Heart right ventricle (tissue), 16 donors: ENCODE data around the gene MRPL21. TPM values are rescaled to one million over a fixed set of nuclear protein-coding genes. Genes with fewer than 3 reads are reported as not detected.

Experiments
- ATAC-seq, 8 donors: fragments of 200-7000 bp; cut with Tn5 transposase; one replicate each; pipeline ENCODE4 v1.9.1; 2020; ENCODE audit warnings: mild to moderate bottlenecking in 8 of 8, moderate library complexity in 8 of 8, moderate number of reproducible peaks in 1 of 8
- DNase-seq, 2 donors: peaks; one replicate each; pipeline ENCODE4 v3.0.0-alpha.2; 2020
- H3K27ac ChIP-seq, 10 donors: fragments of 200-600 bp; sonication (generic) in 2 of 10; one replicate each; pipeline versions ENCODE4 v1.5.0 to v1.8.0; 2020 to 2022; ENCODE audit warnings: mild to moderate bottlenecking in 3 of 10
- H3K27me3 ChIP-seq, 7 donors: fragments of 200-600 bp; one replicate each; pipeline ENCODE4 v1.8.0; 2021 to 2022; ENCODE audit warnings: mild to moderate bottlenecking in 2 of 7
- H3K36me3 ChIP-seq, 9 donors: fragments of 200-600 bp; sonication (generic) in 1 of 9; one replicate each; pipeline versions ENCODE4 v1.5.0 to v1.8.0; 2020 to 2022; ENCODE audit warnings: mild to moderate bottlenecking in 2 of 9
- H3K4me1 ChIP-seq, 9 donors: fragments of 200-600 bp; sonication (generic) in 1 of 9; one replicate each; pipeline versions ENCODE4 v1.5.0 to v1.8.0; 2020 to 2022; ENCODE audit warnings: mild to moderate bottlenecking in 4 of 9
- H3K4me3 ChIP-seq, 10 donors: fragments of 200-600 bp; sonication (generic) in 2 of 10; one replicate each; pipeline versions ENCODE4 v1.5.0 to v1.8.0; 2020 to 2022; ENCODE audit warnings: mild to moderate bottlenecking in 7 of 10, moderate library complexity in 2 of 10
- H3K9me3 ChIP-seq, 11 donors: fragments of 200-600 bp in 10 of 11; sonication (generic) in 2 of 11; one replicate each; pipeline versions ENCODE4 v1.5.0 to v1.8.0; 2013 to 2022; ENCODE audit warnings: mild to moderate bottlenecking in 2 of 11, control low read depth in 1 of 11, moderate library complexity in 1 of 11
- WGBS, 2 donors: extraction: QIAGEN DNeasy Blood & Tissue Kit; methylation state at CpG; one replicate each; pipeline ENCODE4 v1.1.7; 2013; ENCODE audit warnings: inconsistent platforms in 1 of 2; 5-methylcytosine and 5-hydroxymethylcytosine counted together
- intact Hi-C, 10 donors: fragments of 100-400 bp; cut with DNase I; formaldehyde crosslinking; loops; one replicate each; pipeline versions ENCODE4 v1.11.1 to v1.14.2; 2022
- polyA plus RNA-seq, 2 donors: library from polyadenylated mRNA; stranded (reverse); fragments of 200-250 nt; gene quantifications; one replicate each; pipeline ENCODE4 v1.2.3, GENCODE V29; 2013
- total RNA-seq, 10 donors: library from RNA; stranded (reverse); fragmentation: NEBNext Ultra II Directional in 3 of 10; extraction: Animal tissue kit (Norgen Biotek cat#: 25700) in 3 of 10; gene quantifications; one replicate each; pipeline versions ENCODE4 v1.2.1 to v1.2.4, GENCODE V29; 2021 to 2023
- TF ChIP-seq, protein P1 (sequence below), 9 donors: fragments of 200-600 bp; sonication (generic) in 2 of 9; IDR thresholded peaks; one replicate each; pipeline versions ENCODE4 v1.5.0 to v1.8.0; 2021 to 2022; ENCODE audit warnings: antibody characterized with exemption in 9 of 9, mild to moderate bottlenecking in 5 of 9, moderate library complexity in 1 of 9
- donor health status: Arrhythmogenic right ventricular cardiomyopathy.
- donor health status: ischemic (EF 13 %, LVEDD 7.1; RV severe dilation, severe dysfunction).
- donor health status: healthy with polysubstance abuse.
- donor health status: DM: no; HTN: yes; CAD: no.
- donor health status: DM: no; HTN: no; CAD: no.
- donor health status: ischemic (EF 25% LVEDD 6.9; RV normal size, moderate dysfunction).
- donor health status: ischemic (EF 25% LVEDD 5.7; RV mildly dilated, moderate dysfunction).
- donor health status: healthy.
- donor health status: DM: yes; HTN: yes; CAD: no.
- donor health status: Ischemic cardiomyopathy.
- donor health status: ischemic (EF 35%, LVEDD 5.7; RV mildly dilated, moderate dysfunction).
- donor health status: nonischemic (EF 11% LVEDD 7.7; RV severe dilation, severe dysfunction).
- donor health status: DM: yes; HTN: yes; CAD: no.
- donor health status: PGD.
- donor health status: ischemic (EF 29% LVEDD 5.4; RV normal size, mild dysfunction).
- donor health status: nonischemic (EF 23%, LVEDD 6.1; RV moderate dilation, normal function).

Gene MRPL21
- total and polyA plus RNA-seq, 12 donors, result 63.2 to 186 (median 106) TPM

GRCh38 chr11:68936676-68937620 lies 33.3 kb upstream of the MRPL21 start:
- DNase-seq, result no peak
- no peak for ATAC-seq
- no peaks in the 10 kb centered on the region for H3K27me3 ChIP-seq
- H3K27ac ChIP-seq, result no peak overlapping the region
- intact Hi-C loops, result loop anchor here in 2 of 10 donors (10.0 kb wide), 1 partner anchor 148 kb away; no protein-coding TSS in a partner anchor
- no peak overlapping the region for H3K4me3 ChIP-seq
- TF ChIP-seq, protein P1, sequence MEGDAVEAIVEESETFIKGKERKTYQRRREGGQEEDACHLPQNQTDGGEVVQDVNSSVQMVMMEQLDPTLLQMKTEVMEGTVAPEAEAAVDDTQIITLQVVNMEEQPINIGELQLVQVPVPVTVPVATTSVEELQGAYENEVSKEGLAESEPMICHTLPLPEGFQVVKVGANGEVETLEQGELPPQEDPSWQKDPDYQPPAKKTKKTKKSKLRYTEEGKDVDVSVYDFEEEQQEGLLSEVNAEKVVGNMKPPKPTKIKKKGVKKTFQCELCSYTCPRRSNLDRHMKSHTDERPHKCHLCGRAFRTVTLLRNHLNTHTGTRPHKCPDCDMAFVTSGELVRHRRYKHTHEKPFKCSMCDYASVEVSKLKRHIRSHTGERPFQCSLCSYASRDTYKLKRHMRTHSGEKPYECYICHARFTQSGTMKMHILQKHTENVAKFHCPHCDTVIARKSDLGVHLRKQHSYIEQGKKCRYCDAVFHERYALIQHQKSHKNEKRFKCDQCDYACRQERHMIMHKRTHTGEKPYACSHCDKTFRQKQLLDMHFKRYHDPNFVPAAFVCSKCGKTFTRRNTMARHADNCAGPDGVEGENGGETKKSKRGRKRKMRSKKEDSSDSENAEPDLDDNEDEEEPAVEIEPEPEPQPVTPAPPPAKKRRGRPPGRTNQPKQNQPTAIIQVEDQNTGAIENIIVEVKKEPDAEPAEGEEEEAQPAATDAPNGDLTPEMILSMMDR (IDR thresholded peaks at IDR 0.05), result no peak
- no peaks in the 10 kb centered on the region for H3K9me3 ChIP-seq
- H3K4me1 ChIP-seq, result no peaks in the 10 kb centered on the region
- H3K36me3 ChIP-seq, result peaks cover 0 to 92% (median 43%) of the 10 kb centered on the region in 9 donors
- 92 to 93% methylated on average over 29 of the region's 29 CpGs for WGBS, 2 donors

- no peak for DNase-seq
- no peak for ATAC-seq
- Histone ChIP-seq H3K9me3 (no peaks in the 10 kb centered on the region), H3K27ac (no peak overlapping the region), H3K4me3 (no peak overlapping the region), H3K27me3 (no peaks in the 10 kb centered on the region), H3K36me3 (peaks cover 0 to 91% (median 43%) of the 10 kb centered on the region in 9 donors), H3K4me1 (no peaks in the 10 kb centered on the region)
- TF ChIP-seq, protein P1 (IDR thresholded peaks at IDR 0.05), result no peak
- 85 to 96% methylated on average over 10 of the region's 10 CpGs for WGBS, 2 donors
- intact Hi-C loops, result loop anchor here in 2 of 10 donors (10.0 kb wide), 1 partner anchor 149 kb away; no protein-coding TSS in a partner anchor
Measured at GRCh38 chr11:68936358-68936636, 32.7 kb upstream of the MRPL21 start.

GRCh38 chr11:68935516-68936357 lies 32.1 kb upstream of the MRPL21 start:
- DNase-seq (no peak), ATAC-seq (no peak)
- TF ChIP-seq, protein P1 (IDR thresholded peaks at IDR 0.05), result no peak
- Histone ChIP-seq H3K9me3 (no peaks in the 10 kb centered on the region), H3K4me1 (no peaks in the 10 kb centered on the region), H3K4me3 (no peak overlapping the region), H3K36me3 (peaks cover 0 to 96% (median 47%) of the 10 kb centered on the region in 9 donors), H3K27me3 (no peaks in the 10 kb centered on the region), H3K27ac (no peak overlapping the region)
- intact Hi-C loops, result loop anchor here in 2 of 10 donors (10.0 kb wide), 1 partner anchor 149 kb away; no protein-coding TSS in a partner anchor
- 97 to 98% methylated on average over 29 of the region's 29 CpGs for WGBS, 2 donors

- Histone ChIP-seq H3K9me3 (no peaks in the 10 kb centered on the region), H3K4me3 (no peak overlapping the region), H3K27me3 (no peaks in the 10 kb centered on the region), H3K4me1 (peaks cover 0 to 6% (median 0%) of the 10 kb centered on the region in 9 donors), H3K36me3 (peaks cover 0 to 97% (median 53%) of the 10 kb centered on the region in 9 donors), H3K27ac (no peak overlapping the region)
- intact Hi-C loops, result loop anchor here in 2 of 10 donors (10.0 kb wide), 1 partner anchor 150 kb away; no protein-coding TSS in a partner anchor
- WGBS, 2 donors, result 96 to 97% methylated on average over 15 of the region's 15 CpGs
- ATAC-seq (no peak), DNase-seq (no peak)
- TF ChIP-seq, protein P1 (IDR thresholded peaks at IDR 0.05), result no peak
Measured at GRCh38 chr11:68935066-68935465, 31.4 kb upstream of the MRPL21 start.
